Astrocyte (in vitro differentiated cells and primary cell): Measurements from ENCODE around the gene ZDHHC11B. TPM values are rescaled to one million over a fixed set of nuclear protein-coding genes. Genes with fewer than 3 reads are reported as not detected.
"Not testable (repeated sequence)": the region's sequence is repeated elsewhere in the genome, so short reads cannot be mapped to it uniquely, and the experiment has no call there.

Experiments
- DNase-seq: peaks from one replicate; pipeline ENCODE4 v3.0.0-alpha.2; 2010; ENCODE audit warnings: low read depth
- FAIRE-seq: peaks from 2 replicates; lab custom pipeline; 2011; peaks lifted over from hg19 to GRCh38; lab: Jason Lieb, UNC
- H2AFZ ChIP-seq: 2 replicates; pipeline ENCODE4 v1.6.0; 2012; ENCODE audit warnings: low read depth, low read length, inconsistent platforms
- H3K27ac ChIP-seq: 2 replicates; pipeline ENCODE4 v1.5.1; 2011; ENCODE audit warnings: low read depth, low read length, inconsistent platforms
- H3K27me3 ChIP-seq: 2 replicates; pipeline ENCODE4 v1.6.0; 2011; ENCODE audit warnings: low read length, inconsistent platforms; ENCODE audit not compliant: insufficient read depth
- H3K36me3 ChIP-seq: 2 replicates; pipeline ENCODE4 v1.5.1; 2011; ENCODE audit warnings: low read length, inconsistent platforms; ENCODE audit not compliant: insufficient read depth
- H3K4me1 ChIP-seq: 2 replicates; pipeline ENCODE4 v1.5.1; 2011; ENCODE audit warnings: low read length, inconsistent platforms; ENCODE audit not compliant: insufficient read depth
- H3K4me2 ChIP-seq: 2 replicates; pipeline ENCODE4 v1.6.0; 2012; ENCODE audit warnings: low read length, inconsistent platforms
- H3K4me3 ChIP-seq: 2 replicates; pipeline ENCODE4 v1.5.1; 2011; ENCODE audit warnings: low read depth, mild to moderate bottlenecking, low read length, inconsistent platforms; ENCODE audit not compliant: insufficient read depth
- H3K79me2 ChIP-seq: 2 replicates; pipeline ENCODE4 v1.6.0; 2012; ENCODE audit warnings: mild to moderate bottlenecking, low read length, inconsistent platforms; ENCODE audit not compliant: insufficient read depth
- H3K9ac ChIP-seq: 2 replicates; pipeline ENCODE4 v1.6.0; 2012; ENCODE audit warnings: mild to moderate bottlenecking, low read length, inconsistent platforms
- H3K9me3 ChIP-seq: 2 replicates; pipeline ENCODE4 v1.5.1; 2012; ENCODE audit warnings: low read depth, mild to moderate bottlenecking, low read length, inconsistent platforms; ENCODE audit not compliant: insufficient read depth
- H4K20me1 ChIP-seq: 2 replicates; pipeline ENCODE4 v1.6.0; 2012; ENCODE audit warnings: low read length, inconsistent platforms; ENCODE audit not compliant: insufficient read depth
- H3K27ac Mint-ChIP-seq: one replicate; pipeline ENCODE4 v1.8.0; 2021; ENCODE audit warnings: mild to moderate bottlenecking, mixed read lengths; ENCODE audit not compliant: unreplicated experiment
- H3K27me3 Mint-ChIP-seq: one replicate; pipeline ENCODE4 v1.8.0; 2021; ENCODE audit warnings: low read depth, mixed read lengths; ENCODE audit not compliant: unreplicated experiment
- H3K36me3 Mint-ChIP-seq: one replicate; pipeline ENCODE4 v1.8.0; 2021; ENCODE audit warnings: low read depth, mixed read lengths; ENCODE audit not compliant: unreplicated experiment
- H3K4me1 Mint-ChIP-seq: one replicate; pipeline ENCODE4 v1.8.0; 2021; ENCODE audit warnings: low read depth, mixed read lengths; ENCODE audit not compliant: unreplicated experiment
- H3K4me3 Mint-ChIP-seq: one replicate; pipeline ENCODE4 v1.8.0; 2021; ENCODE audit warnings: mild to moderate bottlenecking, moderate library complexity, mixed read lengths; ENCODE audit not compliant: unreplicated experiment
- H3K9me3 Mint-ChIP-seq: one replicate; pipeline ENCODE4 v1.8.0; 2021; ENCODE audit warnings: mild to moderate bottlenecking, mixed read lengths; ENCODE audit not compliant: unreplicated experiment
- EZH2 ChIP-seq: IDR thresholded peaks from 2 replicates; pipeline ENCODE4 v1.6.1; 2012; ENCODE audit warnings: mild to moderate bottlenecking, low read length, inconsistent platforms; ENCODE audit not compliant: insufficient read depth
- total RNA-seq: library from RNA; stranded (reverse); gene quantifications from 2 replicates; pipeline ENCODE4 v1.2.1, GENCODE V29; 2021
- TF ChIP-seq, protein P1 (sequence below): IDR thresholded peaks from 2 replicates; pipeline ENCODE4 v1.5.1; 2011; ENCODE audit warnings: low read depth, mild to moderate bottlenecking, inconsistent platforms, low read length, moderate library complexity; ENCODE audit not compliant: insufficient read depth

The ZDHHC11B gene
- total RNA-seq, 1 donor from 2014 or later: 0.23 TPM

- H3K27ac ChIP-seq: no peak overlapping the region
- H3K4me2 ChIP-seq: no peak overlapping the region
- FAIRE-seq (no peak), DNase-seq (no peak)
- H4K20me1 ChIP-seq: no peaks in the 10 kb centered on the region
- H3K9ac ChIP-seq: no peak overlapping the region
- peaks cover 2% of the 10 kb centered on the region for H3K27me3 Mint-ChIP-seq
- no peaks in the 10 kb centered on the region for H3K36me3 ChIP-seq
- no peaks in the 10 kb centered on the region for H3K4me1 Mint-ChIP-seq
- H3K27me3 ChIP-seq: no peaks in the 10 kb centered on the region
- H3K4me1 ChIP-seq: no peaks in the 10 kb centered on the region
- no peak overlapping the region for H2AFZ ChIP-seq
- H3K9me3 Mint-ChIP-seq: no peaks in the 10 kb centered on the region
- no peak overlapping the region for H3K4me3 Mint-ChIP-seq
- TF ChIP-seq, protein P1, sequence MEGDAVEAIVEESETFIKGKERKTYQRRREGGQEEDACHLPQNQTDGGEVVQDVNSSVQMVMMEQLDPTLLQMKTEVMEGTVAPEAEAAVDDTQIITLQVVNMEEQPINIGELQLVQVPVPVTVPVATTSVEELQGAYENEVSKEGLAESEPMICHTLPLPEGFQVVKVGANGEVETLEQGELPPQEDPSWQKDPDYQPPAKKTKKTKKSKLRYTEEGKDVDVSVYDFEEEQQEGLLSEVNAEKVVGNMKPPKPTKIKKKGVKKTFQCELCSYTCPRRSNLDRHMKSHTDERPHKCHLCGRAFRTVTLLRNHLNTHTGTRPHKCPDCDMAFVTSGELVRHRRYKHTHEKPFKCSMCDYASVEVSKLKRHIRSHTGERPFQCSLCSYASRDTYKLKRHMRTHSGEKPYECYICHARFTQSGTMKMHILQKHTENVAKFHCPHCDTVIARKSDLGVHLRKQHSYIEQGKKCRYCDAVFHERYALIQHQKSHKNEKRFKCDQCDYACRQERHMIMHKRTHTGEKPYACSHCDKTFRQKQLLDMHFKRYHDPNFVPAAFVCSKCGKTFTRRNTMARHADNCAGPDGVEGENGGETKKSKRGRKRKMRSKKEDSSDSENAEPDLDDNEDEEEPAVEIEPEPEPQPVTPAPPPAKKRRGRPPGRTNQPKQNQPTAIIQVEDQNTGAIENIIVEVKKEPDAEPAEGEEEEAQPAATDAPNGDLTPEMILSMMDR: no peak
- no peak for TF ChIP-seq EZH2
- no peaks in the 10 kb centered on the region for H3K79me2 ChIP-seq
- peaks cover 32% of the 10 kb centered on the region for H3K36me3 Mint-ChIP-seq
- H3K9me3 ChIP-seq: no peaks in the 10 kb centered on the region
- no peak overlapping the region for H3K4me3 ChIP-seq
- H3K27ac Mint-ChIP-seq: no peak overlapping the region
These were observed 31.6 kb upstream of the ZDHHC11B start for GRCh38 chr5:816176-816575.

- H3K9ac ChIP-seq: no peak overlapping the region
- DNase-seq (no peak), FAIRE-seq (no peak)
- H4K20me1 ChIP-seq: no peaks in the 10 kb centered on the region
- no peak for TF ChIP-seq EZH2
- TF ChIP-seq, protein P1: no peak
- Mint-ChIP-seq H3K27ac (no peak overlapping the region), H3K9me3 (no peaks in the 10 kb centered on the region), H3K4me1 (no peaks in the 10 kb centered on the region), H3K27me3 (peaks cover 2% of the 10 kb centered on the region), H3K4me3 (no peak overlapping the region), H3K36me3 (peaks cover 28% of the 10 kb centered on the region)
- no peaks in the 10 kb centered on the region for H3K9me3 ChIP-seq
- no peak overlapping the region for H3K4me3 ChIP-seq
- H3K36me3 ChIP-seq: no peaks in the 10 kb centered on the region
- H2AFZ ChIP-seq: no peak overlapping the region
- no peak overlapping the region for H3K4me2 ChIP-seq
- H3K79me2 ChIP-seq: no peaks in the 10 kb centered on the region
- no peaks in the 10 kb centered on the region for H3K4me1 ChIP-seq
- H3K27ac ChIP-seq: no peak overlapping the region
- no peaks in the 10 kb centered on the region for H3K27me3 ChIP-seq
These were observed 30.9 kb upstream of the ZDHHC11B start for GRCh38 chr5:815449-815848.

GRCh38 chr5:813575-813974, 29.0 kb upstream of the ZDHHC11B start:
- H3K9ac ChIP-seq, H3K27ac ChIP-seq, H3K9me3 ChIP-seq, H3K9me3 Mint-ChIP-seq, H4K20me1 ChIP-seq, H3K27me3 ChIP-seq, H3K4me3 ChIP-seq, H3K4me3 Mint-ChIP-seq, FAIRE-seq, H3K79me2 ChIP-seq, H2AFZ ChIP-seq, H3K4me1 Mint-ChIP-seq, H3K4me2 ChIP-seq, H3K36me3 ChIP-seq, DNase-seq, H3K4me1 ChIP-seq, H3K27me3 Mint-ChIP-seq, H3K27ac Mint-ChIP-seq: not testable (repeated sequence)
- peaks cover 22% of the 10 kb centered on the region for H3K36me3 Mint-ChIP-seq

DNA sequence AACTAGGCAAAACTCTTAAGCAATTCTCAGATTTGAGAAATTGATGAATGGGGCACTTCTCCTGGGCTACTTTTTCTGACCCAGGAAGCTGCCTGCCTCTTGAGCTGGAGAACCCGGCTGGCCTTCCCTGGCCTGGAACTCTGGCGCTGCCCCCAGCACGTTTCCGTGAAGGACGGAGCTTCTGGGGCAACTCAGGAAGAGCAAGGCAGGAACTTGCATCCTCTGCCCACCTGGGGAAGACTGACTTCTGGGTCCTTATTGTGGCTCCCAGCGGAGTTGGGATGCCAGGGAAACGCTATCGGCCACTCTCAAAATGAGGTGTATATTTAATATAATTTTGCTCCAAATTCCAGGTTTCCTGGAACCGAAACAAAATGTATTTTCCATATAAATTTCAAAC, 26.9 kb upstream of the ZDHHC11B start:
- H3K36me3 Mint-ChIP-seq, DNase-seq, FAIRE-seq: not testable (repeated sequence)

More for the DNA sequence above, 26.9 kb upstream of the ZDHHC11B start:
- H3K27ac Mint-ChIP-seq, H3K27ac ChIP-seq, H3K4me2 ChIP-seq, H3K4me1 ChIP-seq, H4K20me1 ChIP-seq, H2AFZ ChIP-seq, H3K9me3 Mint-ChIP-seq, H3K4me3 Mint-ChIP-seq, H3K9ac ChIP-seq, H3K79me2 ChIP-seq, H3K27me3 ChIP-seq, H3K27me3 Mint-ChIP-seq, H3K4me3 ChIP-seq, H3K4me1 Mint-ChIP-seq, H3K9me3 ChIP-seq, H3K36me3 ChIP-seq: not testable (repeated sequence)
